Activated naive CD4-positive, alpha-beta T cell treated with anti-CD3 and anti-CD28 coated beads, Interleukin-2, amount 50 U/mL, for 16 hours (primary cell): Measurements from ENCODE around the gene SLC28A1.
A peak's percentile ranks its signal among the peaks of the same experiment; 100 is the strongest.
"Not testable (repeated sequence)": the region's sequence is repeated elsewhere in the genome, so short reads cannot be mapped to it uniquely, and the experiment has no call there.

Experiments
- DNase-seq: peaks from one replicate; pipeline ENCODE4 v3.0.0-alpha.2; 2020

SLC28A1 gene

DNA sequence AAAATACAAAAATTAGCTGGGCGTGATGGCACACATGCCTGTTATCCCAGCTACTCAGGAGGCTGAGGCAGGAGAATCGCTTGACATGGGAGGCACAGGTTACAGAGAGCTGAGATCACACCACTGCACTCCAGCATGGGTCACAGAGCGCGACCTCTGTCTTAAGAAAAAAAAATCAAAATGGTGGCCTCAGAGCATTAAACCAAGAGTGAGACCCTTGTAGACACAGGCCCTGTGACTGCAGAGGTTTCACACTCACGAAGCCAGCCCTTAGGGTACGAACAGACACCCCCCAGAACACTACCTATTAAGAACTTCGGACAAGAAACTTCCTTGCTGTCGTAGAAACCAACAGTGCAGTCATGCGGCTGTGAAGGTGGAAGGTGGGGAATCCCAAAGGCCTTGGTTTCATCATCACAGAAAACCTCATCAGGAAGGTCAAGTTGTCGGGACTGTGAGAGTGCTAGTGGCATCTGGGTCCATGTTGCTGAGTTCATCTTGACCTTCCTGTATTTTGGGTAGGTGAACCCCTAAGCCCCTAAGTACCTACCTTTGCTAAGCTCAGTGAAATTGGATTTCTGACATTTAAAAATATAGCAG, 92.4 kb downstream of the SLC28A1 start:
- no peak for DNase-seq

DNA sequence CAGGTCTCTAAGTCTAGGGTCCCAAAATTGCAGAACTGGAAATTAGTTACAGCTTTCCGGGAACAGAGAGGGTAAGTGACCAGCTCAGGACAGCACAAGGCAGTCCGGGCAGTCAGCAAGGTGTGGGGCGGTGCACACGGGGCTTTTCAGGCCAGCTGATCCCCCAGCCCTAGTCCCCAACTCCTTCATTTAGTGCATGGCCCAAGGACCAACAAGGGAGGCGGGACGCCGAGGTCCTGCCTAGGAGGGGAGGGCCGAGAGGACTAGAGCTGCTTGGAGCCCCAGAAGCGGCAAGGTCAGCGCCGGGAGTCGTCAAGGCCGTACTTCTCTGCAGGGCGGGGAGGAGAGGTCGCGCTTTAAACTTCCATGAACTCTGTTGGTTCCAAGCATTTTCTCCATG, 95.2 kb downstream of the SLC28A1 start:
- DNase-seq, result no peak

DNA sequence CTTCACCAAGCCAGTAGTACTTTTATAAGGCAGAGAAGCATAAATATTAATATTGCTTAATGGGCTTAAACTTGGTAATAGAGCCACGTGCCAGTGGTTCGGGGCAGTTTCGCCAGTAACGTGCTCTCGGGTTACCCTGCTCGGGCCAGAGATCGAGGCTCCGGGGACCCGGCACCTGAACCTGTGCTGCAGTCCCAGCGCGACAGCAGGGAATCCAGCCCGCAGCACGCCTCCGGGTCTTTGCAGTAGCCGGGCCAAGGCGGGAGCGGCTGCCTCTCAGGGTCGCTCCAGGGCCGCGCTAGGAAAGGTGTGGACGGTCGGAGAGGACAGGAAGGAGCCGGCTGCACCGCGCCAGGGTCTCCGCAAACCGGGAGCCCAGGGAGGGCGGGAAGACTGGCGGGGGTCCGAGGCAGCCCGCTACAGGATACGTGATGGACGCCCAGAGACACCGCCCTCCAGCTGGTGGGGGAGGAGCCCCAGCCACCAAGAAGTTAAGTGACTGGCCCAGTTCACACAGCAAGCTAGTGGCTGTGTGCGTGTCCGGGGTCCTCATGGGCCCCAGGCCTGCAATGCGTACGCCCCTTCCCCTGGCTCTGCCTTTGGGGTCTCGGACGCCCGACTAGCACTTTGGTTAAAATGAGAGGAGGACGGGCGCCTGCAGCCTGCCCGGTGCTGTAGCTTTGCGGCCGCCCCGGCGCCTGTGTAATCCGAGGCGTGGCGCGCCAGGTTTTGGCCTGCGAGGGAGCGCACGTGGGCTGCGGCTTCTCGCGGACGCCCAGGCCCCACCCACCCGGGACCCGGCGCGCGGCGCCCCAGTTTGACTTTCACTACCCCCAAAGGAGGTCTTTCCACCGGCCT, 96.0 kb downstream of the SLC28A1 start:
- DNase-seq, result peak; percentile 88

DNA sequence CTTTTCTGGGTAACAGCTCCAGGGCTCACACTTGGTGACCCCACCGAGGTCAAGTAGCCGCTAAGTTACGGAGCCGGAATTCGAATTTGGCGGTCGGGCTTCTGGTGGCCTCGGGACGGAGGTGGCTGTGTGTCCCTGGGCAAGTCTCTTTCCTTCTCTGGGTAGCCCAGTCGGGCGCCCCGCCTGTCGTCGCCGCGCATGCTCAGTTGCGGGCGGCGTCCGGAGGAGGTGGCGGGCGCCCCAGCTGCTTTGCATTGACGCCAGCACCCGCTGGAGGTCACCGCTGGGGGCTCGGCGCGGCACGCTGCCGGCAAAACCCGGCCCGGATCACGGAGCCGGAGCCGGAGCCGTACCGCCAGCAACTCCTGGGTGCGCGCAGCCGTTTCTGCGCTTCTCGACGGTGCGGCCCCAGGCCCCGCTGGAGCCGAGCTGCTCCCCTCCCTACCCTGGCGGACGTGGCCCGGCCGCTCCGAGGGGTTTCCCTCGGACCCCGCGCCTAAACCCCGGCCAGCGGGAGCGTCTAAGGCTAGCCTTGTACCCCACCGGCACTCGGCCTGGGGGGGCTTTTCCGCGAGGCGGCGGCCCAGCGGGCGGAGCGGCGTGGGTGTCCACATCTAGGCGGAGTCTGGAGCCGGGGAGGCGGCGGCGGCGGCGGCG, 96.7 kb downstream of the SLC28A1 start:
- DNase-seq, result peak; percentile 96

DNA sequence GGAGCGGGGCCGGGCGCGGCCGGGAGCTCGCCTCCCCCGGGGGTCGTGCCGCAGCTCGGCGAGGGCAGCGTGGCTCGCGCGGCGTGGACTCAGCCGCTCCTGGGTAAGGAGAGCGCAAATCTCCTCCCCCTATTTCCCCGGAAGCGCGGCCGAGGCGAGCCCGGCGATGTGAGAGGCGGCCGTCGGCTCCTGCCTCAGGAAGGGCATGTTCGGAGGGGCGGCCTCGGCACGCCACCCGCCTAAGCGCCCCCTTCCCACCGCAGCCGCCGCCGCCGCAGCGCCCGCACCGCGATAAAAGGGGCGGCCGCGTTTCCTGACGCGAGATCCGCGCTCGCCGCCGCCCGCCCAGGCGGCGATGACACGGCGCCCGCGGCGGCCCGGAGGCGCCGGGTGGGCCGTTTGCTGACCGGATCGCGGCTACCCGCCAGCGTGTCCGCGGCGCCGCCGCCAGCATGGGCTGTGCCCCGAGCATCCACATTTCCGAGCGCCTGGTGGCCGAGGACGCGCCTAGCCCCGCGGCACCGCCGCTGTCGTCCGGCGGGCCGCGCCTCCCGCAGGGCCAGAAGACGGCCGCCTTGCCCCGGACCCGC, 97.3 kb downstream of the SLC28A1 start, which contains the start of gene PDE8A:
Gene PDE8A, plus strand, starts transcription at position 146 of the 590 bp plus-strand sequence. Its CDS starts 307 bp downstream, at position 453.
- no peak for DNase-seq

DNA sequence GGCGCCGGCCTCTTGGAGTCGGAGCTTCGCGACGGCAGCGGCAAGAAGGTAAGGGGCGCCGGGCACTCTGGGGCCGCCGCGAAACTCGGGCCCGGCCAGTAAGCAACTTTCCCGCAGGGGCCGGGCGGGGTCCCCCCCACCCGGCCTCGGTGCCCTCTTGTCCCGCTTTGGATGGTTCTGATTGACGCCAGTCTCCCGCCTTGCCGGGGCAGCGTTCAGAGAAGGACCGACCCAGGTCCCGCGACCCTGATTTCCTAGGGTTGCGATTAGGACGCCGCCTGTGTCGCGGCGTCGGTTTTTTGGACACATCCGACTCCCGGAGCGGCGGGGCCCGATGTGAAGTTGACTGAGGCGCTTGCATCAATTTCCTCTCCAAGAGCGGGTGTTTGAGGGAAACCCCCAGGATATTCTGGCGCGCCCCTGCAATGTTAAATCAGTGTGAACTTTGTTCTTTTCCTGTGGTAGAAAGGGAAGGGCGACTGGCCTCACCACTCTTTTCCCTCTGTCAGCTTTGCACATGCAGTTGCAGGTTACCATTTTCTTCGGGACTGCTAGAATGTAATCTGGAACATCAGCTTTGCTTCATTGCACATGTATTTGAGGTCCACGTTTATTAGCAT, 97.9 kb downstream of the SLC28A1 start:
- DNase-seq, result peak; percentile 53

DNA sequence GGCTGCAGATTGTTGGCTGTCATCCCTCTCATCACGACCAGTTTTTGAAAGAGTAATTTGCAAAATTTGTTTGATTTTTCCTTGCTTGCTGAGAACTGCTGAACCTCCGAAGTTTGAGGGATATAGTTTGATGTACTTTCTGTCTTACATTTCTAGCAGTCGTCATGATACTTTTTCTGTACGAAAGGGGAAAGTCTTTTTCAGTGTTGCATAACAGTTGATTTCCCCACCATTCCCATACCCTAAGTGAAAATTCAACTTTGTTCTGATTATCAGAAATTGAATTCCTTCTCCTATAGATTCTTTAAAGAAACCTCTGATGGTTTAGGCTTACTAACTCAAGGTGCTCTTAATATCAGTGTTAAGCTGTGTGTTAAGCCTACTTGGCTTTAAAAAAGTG, 98.8 kb downstream of the SLC28A1 start:
- DNase-seq, result no peak

DNA sequence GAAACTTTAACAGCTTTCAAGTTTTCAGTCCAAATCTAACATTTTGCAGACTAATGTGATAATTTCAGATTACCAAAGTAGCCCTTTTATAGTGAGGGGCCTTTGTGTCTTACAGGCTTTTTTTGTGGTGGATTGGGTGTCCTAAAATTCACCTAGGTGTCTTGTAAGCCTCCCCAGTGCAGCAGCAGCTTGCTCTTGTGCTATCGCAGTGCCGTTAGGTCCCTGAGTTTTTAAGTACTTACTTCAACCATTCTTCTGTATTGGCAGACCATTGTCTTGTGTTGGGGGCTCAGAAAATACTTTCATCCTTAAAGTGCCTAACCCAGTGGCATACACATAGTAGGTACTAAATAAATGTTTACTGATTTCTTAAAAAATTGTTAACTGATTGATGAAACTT, 99.2 kb downstream of the SLC28A1 start:
- no peak for DNase-seq

DNA sequence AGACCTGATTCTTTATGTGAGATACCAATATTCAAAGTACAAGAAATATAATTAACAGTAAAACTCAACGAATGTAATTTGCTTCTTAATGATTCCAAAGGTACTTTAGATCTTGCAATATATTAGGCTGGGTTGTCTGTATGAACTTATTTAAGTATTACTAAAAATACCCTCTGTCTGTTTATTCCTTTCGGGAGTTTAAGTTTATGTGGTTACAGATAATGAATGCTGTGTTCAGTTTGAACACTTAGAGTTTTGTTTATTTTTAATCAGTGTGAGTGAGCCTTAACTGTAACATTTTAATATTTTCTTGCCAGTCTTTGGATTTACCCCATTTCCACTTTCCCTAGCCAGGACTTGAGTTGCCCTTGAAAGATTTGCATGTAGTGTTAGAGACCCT, 100.7 kb downstream of the SLC28A1 start:
- no peak for DNase-seq

DNA sequence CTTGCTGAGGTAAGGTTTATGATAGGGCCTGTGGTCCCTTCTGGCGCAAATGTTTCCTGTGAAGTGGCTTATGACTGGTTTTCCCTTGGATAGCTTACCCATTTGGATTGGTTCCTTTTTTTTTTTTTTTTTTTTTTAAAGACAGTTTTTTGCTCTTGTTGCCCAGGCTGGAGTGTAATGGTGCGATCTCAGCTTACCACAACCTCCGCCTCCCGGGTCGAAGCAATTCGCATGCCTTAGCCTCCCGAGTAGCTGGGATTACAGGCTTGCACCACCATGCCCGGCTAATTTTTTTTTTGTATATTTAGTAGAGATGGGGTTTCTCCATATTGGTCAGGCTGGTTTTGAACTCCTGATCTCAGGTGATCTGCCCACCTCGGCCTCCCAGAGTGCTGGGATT, 102.9 kb downstream of the SLC28A1 start:
- not testable (repeated sequence) for DNase-seq

DNA sequence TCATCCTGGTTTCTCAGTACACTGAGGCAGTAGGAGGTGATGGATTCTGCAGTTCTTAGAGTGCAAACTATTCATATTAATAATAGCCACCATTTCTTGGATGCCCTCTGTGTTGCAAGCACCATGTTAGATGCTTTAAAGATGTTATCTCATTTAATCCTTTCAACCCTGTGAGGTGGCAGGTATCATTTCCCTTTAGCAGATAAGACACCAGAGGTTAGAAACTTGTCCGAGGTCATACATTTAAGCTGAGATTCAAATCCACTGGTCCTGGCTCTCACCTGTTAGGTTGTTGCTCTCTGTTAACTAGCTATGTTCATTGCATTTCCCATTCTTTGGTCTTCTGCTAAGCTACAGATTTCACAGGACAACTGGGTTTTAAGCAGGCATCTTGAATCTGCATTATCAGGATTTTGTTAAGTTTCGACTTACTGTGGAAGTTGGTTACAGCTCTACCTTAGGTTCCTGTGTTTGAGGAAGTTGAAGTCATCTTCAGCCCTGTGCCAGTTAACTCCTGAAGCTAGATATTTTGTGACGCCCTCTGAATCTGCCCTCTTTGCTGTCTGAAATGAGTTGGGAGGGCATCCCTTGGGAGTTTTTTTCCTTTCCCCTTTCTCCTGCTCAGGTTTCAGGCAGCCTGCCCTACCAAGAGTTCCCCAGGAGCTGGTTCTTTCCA, 103.6 kb downstream of the SLC28A1 start:
- no peak for DNase-seq

DNA sequence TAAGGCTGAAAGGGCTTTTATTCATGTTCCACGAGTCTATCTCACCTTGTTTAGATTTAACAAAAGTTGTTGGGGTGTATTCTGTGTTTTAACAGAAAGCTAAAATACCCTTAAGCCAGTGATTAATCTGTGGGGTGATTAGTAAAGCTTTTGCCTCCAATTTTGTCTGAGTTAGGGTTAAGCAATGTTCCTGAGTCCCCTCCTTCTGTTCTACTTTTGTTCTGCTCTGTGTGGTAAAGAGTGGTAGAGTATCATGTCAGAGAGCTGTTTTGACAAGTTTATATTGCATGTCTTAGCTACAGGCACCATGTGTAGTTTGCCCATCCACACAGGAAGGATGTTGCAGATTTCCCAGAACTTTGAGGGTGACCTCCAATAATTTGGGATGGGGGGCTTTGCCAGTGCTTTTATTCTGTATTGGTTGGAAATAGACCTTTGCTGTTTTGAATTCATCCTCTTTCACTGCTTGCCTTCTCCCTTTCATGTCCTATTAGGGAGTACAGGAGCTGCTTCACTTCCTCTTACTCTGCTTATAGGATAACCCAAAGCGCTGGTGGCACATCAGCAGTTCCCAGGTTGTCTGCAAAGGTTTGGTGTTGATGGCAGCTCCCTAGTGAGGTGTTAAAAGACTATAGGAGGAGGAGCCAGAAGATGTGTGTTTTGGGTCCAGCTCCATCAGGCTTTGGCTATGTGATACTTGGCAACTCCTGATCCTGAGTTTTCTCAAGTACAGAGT, 104.6 kb downstream of the SLC28A1 start:
- no peak for DNase-seq

DNA sequence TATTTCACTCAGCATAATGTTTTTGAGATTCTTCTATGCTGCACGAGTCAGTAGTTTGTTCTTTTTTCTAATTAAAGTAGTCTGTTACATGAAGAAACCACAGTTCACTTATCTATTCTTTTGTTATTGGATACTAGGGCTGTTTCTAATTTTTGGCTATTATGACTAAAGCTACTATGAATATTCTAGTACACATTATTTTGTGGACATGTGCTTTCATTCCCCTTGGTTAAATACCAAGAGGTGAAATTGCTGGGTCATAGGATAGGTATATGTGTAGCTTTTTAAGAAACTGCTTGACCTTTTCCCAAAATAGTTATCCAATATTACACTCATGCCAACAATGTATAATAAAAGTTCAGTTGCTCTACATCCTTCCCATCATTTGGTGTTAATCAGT, 106.0 kb downstream of the SLC28A1 start:
- DNase-seq, result no peak

DNA sequence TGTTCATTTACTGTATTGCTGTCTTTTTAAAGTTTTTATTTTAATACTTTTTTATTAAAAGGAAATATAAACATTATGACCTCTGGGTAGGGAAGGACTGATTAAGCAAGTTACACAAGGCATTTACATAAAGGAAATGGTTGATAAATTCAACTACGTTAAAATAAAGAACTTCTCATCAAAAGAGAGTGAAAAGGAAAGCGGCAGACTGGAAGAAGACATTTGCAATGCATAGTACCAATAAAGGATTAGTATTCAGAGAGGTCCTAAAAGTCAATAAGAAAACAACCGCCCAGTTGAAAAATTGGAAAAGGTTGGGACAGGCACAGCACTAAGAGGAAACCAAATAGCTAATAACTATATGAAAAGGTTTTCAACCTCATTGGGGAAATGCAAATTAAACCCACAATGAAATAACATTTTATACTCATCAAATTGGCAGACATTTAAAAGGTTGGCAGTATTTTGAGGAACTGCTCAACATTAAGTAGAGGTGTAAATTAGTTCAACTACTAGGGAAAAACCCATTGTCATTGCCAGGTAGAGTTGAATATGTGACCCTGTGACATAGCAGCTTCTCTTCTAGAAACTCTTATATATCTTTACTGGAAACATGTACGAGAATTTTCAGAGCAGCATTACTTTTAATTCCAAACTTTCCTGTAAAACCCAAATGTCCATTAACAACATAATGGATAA, 106.7 kb downstream of the SLC28A1 start:
- DNase-seq, result no peak

DNA sequence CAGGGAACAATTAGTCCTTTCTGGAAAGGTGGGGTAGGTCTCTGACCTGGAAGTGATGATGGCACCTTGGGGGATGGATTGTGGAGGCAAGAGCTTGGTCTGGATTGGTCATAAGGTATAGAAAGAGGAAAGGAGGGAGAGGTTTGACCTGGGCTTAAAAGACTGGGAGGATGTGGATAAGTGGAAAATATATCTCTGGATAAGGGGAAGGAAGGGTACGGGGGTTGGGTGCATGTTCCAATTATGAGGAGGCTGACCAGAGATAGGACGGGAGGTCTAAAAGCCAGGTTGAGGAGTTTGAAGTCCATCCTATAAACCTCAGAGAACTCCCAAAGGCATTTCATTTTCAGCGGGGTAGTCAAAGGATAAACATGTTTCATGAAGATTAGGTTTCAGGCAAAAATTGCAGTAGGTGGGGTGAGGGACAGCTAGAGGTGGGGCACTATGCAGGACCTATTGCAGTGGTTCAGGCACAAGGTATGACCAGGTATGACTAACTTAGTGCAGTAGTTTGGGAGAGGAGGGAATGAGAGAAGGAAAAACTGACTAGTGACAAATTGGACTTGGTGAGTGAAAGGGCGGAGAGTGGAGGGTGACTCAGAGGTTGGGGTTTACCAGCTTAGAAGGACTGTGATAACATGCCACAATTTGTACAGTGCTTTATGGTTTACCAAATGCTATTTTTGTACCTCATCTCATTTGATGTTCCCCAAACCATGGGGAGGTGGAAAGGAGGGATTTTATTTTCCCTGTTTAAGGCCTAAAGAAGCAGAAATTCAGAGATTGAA, 107.9 kb downstream of the SLC28A1 start:
- peak; percentile 46 for DNase-seq
